ENCODE measurements around the gene HIVEP3.
A peak's percentile ranks its signal among the peaks of the same experiment; 100 is the strongest.

HIVEP3 gene

GRCh38 chr1:41724926-41725325 lies 193.8 kb downstream of the HIVEP3 start:
- DNase-seq = no peak

GRCh38 chr1:41724248-41724647 lies 194.5 kb downstream of the HIVEP3 start:
- no peak for DNase-seq

- no peak for DNase-seq
These were observed 194.9 kb downstream of the HIVEP3 start for GRCh38 chr1:41723786-41724185.

DNA sequence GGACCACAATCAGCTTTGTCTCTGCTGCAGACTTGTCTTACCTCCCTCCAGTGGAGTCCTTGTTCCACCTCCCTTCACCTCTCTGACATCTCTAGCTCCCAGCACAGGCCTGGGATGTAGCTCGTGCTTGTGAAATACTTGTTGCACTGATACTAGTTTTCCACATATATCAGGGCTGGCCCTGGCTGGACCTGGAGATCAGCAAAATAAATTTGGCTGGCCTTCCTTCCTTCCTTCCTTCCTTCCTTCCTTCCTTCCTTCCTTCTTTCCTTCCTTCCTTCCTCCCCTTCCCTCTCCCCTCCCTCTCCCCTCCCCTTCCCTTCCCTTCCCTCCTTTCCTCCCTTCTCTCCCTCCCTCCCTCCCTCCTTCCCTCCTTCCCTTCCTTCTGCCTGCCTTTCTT lies 196.5 kb downstream of the HIVEP3 start:
- DNase-seq = no peak

DNA sequence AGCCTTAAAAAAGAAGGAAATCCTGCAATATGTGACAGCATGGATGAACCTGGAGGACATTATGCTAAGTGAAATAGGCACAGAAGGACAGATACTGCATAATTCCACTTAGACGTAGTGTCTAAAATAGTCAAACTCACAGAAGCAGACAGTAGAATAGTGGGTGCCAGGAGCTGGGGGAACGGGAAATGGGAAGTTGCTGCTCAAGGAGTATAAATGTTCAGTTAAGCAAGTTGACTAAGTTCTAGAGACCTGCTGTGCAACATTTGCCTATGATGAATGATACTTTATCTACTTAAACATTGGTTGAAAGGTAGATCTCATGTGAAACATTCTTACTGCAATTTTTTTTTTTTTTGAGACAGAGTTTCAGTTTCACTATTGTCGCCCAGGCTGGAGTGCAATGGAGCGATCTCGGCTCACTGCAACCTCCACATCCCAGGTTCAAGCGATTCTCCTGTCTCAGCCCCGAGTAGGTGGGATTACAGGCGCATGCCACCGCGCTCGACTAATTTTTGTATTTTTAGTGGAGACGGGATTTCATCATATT lies 197.8 kb downstream of the HIVEP3 start:
- DNase-seq = no peak

DNA sequence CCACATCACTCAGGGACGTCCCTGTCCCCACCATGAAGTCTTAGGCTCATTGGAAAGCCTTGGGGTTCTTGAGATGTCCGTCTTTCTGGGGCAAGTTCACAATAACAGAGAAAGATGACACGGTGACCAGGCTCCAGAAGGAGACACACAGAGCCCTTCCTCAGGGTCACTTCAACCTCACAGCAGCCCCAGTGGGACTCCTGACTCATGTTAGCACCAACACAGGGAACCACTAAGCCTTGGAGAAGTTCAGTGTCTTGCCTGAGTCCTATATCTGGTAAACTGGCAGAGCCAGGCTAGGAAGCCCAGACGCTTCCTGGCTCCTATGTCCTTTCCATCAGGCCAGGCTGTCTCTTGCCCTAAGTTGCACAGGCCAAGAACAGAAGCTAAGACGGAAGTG lies 199.1 kb downstream of the HIVEP3 start:
- DNase-seq = no peak

- DNase-seq = no peak
These were observed 199.6 kb downstream of the HIVEP3 start for GRCh38 chr1:41719128-41719527.

GRCh38 chr1:41718497-41718896 lies 200.2 kb downstream of the HIVEP3 start:
- DNase-seq = no peak

DNA sequence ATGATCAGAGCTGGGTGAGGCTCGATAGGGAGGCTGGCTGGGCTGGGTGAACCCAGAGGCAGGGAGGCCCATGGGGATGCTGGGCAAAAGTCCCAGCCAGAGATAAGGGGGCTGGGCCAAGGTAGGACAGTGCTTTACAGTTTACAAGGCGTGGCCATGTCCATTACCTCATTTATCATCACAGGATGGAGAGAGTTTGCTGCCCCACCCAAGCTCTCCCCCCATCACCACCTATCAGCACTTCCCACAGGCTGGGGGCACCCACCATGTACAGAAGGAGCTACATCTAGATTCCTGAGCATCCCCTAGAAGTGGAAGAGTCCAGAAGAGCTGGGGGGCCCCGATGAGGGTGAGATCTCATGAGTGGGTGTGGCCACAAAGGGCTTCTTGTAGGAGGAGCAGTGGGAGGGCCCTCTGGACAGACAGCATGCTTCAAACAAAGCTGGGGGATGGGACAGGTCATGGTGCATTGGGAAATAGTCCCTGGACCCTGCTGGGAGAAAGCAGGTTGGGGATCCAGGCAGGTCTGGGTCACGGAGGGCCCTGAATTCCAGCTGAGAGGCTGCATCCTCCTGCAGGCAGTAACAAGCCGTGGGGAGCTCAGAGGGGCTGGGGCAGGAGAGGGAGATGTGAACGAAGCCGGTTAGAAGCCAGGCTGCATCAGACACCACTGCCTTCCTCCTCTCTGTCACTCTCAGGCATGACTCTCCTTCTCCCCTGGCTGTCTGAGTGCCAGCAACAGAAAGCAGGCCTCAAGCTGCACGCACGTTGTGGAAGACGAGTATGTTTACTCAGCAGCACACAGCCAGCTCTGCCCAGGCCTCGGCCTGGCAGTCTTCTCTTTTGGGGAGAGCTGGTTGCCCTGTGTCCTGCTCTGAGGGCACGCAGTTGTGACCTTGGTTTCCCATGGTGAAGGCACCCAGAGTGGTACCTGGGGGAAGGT lies 202.3 kb downstream of the HIVEP3 start:
- DNase-seq = no peak

GRCh38 chr1:41715441-41716095 lies 203.2 kb downstream of the HIVEP3 start:
- DNase-seq = no peak

DNA sequence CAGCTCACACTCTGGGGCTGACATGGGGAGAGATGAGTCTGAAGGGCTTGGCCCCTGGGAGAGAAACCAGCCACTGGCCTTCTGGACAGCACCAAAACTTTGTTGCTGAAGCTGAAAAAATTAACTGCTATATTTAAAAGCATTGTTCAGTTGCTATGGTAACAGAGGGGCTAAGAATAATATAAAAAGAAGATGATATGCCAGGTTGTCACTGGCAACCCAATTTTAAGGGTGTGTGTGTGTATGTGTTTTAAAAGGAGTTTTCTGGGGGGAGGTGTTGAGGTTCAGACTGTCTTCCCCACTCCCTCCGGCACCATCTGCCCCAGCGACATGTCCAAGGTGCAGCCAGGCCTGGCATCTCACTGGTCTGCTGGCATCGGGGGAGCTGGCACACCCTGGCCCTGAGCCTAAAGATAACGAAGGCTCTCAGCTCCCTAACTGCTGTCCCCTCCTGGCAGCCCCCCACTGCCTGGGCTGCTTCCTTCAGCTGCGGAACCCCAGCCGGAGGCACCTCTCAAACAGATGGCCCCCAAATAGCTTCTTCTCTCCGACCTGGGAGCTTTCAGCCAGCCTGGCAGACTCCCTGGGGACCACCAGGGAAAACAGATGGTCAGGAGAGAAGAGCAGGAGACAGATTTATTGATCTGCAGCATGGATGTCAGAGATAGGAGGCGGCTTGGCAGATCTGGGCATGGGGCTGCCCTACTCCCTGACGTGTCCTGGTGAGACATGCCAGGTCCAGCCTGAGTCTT lies 203.9 kb downstream of the HIVEP3 start:
- DNase-seq = peak; percentile 86 to 93

DNA sequence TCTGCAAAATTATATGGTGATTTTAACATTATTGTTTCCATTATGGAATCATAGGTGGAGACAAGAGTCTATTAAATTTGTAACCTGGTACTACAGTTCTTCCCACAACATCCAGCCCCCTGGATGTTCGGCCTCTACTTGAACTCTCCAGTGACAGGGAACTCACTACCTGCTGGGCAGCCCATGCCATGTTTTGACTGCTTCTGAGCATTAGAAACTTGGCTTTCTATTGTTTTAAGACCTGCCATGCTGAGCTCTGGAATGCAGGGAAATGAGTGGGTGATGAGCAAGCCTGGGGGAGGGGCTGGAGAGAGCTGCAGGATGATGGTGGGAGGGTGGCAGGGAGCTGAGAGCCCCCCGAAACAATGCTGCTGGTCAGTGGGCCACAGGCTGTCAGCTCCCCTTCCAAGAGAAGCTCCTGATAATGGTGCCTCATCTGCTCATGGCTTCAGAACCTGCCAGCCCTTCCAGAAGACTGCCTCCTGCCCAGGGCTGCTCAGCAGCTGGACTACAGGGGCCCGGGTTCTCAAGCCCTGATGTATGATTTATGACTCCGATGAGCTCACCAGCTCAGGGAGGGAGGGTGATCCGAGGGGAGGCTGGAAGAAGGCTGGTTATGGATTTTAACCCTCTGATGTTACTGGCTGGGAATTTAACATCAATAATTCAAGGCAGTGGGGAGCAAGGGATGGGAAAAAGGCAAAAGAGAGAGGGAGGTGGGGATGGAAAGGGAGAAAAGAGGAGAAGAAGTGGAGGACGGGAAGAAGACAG lies 205.0 kb downstream of the HIVEP3 start:
- DNase-seq = peak; percentile 62 to 82

GRCh38 chr1:41713141-41713540 lies 205.6 kb downstream of the HIVEP3 start:
- no peak for DNase-seq

GRCh38 chr1:41712695-41713094 lies 206.0 kb downstream of the HIVEP3 start:
- no peak for DNase-seq

- no peak for DNase-seq
These were observed 206.6 kb downstream of the HIVEP3 start for GRCh38 chr1:41712081-41712480.

DNA sequence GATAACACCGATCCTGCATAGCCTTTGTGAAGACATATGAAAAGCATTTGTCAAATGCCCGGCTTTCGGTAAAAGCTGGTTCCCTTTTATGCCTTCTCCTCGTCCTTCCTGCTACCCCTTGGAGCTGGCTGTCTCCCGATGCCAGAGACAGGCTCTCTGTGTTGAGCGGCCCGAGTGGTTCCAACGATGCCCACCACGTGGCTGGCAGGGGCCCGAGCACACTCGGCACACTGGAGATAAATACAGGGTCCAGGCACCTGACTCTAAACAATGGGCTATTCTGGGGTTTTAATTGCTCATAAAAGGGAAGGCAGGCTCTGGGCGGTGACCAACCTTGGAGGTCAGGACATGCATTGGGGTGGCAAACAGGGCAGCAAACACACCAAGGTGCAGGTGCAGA lies 207.1 kb downstream of the HIVEP3 start:
- no peak for DNase-seq

DNA sequence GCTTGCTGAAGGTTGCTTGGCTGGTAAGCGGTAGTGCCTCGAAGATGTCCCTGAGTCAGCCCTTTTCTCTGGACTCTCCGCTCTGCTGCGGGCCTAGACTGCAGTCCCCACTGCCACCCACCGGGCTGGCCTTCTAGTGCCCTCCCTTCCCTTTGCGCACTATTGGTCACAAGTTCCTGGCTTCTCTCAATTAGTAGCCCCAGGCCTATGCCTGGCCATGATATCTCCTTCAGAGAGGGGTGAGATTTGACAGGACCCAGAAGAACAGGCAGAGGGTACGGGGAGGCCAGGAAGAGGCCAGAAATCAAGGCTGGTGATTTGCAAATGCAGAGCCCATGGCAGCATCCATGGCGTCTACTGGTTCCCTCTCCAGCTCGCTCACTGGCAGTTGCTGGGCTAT lies 207.7 kb downstream of the HIVEP3 start:
- no peak for DNase-seq

DNA sequence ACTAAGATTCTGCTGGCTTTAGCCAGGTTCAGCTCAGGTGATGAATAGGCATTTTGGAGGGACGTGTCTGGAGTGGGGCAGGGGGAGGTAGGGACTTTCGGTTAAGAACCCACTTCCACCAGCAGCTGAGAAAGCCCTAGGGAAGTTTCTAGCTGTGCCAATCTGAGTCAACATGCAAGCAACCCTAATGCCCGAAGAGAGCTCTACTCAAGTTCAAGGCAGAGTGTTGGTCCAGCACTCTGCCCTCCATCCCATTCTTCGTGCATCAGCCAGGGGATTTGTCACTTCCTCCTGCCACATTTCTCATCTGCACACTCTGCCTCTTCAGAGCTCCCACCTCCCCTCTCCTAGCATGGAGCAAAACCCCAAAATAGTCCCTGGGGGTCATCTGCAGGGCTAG lies 208.8 kb downstream of the HIVEP3 start:
- no peak for DNase-seq

DNA sequence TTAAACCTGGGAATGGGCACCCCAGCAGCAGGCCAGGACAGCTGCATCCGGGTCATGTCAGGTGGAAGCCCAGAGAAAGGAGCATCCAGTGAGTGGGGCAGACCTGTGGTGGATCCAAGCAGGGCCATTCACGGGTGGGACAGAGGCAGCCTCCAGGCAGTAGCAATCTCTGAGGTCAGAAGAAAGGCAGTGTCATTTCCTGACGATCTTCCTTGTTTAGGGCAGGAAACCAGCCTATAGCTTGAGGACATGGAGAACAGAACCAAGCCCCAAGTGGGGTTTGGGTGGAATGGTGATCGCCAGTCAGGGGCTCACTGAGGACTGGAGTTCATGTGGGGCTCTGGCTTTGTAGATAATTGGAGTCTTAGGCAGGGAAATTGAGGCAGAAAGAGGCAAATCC lies 209.4 kb downstream of the HIVEP3 start:
- DNase-seq = no peak

DNA sequence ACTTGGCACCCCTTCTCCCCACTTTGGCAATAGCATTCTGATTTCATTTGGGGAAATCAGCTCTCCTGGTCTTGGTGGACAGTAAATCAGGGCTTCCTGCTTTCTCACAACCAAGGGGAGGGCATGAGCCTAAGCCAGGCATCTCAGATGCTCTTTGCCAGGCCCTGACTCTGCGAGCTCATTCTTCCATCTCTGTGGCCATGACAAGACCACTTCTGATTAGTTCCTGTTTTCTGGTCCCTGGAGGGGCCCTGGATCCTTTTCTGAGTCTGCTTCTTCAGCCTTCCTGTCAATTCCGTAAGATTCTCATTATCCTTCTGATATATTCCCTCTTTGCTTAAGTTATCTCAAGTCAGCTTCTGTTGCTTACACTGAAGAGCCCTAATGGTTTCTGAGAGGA lies 210.4 kb downstream of the HIVEP3 start:
- no peak for DNase-seq

GRCh38 chr1:41707793-41708192 lies 210.9 kb downstream of the HIVEP3 start:
- no peak for DNase-seq

GRCh38 chr1:41705798-41706197 lies 212.9 kb downstream of the HIVEP3 start:
- DNase-seq = no peak

Data from NCI-H524 (cell line).